Measurements from ENCODE around the gene DPYD. TPM values are rescaled to one million over a fixed set of nuclear protein-coding genes. Genes with fewer than 3 reads are reported as not detected.

The DPYD gene
- total and polyA plus RNA-seq, 10 of the 15 experiments (the other 5 are each of a cell fraction or from before 2014, with no cell fraction given), result 5.7 to 23.8 (median 10.2) TPM

GRCh38 chr1:97174039-97174704 lies 746.7 kb downstream of the DPYD start:
- ChIA-PET POLR2A (no interaction called here), SMC1A (ENCODE audit: uncharacterized antibody, unreplicated experiment) (no interaction called here), RAD21 (ENCODE audit: unreplicated experiment) (no interaction called here), CTCF (interaction anchor here (0.8 kb wide), 1 partner anchor 36 kb away, joined by 3 read pairs; no protein-coding TSS in a partner anchor)
- ATAC-seq, result no peak
- Histone ChIP-seq H3K9ac (ENCODE audit: control insufficient read depth, insufficient read depth, low read length) (no peak overlapping the region), H2AFZ (ENCODE audit: control insufficient read depth, low read depth, low read length) (no peak overlapping the region), H3K36me3 (ENCODE audit: control insufficient read depth in 2 of 2, insufficient read depth in 2 of 2, low read length in 1 of 2) (no peaks in the 10 kb centered on the region), H3K79me2 (ENCODE audit: control insufficient read depth, insufficient read depth, low read length) (no peaks in the 10 kb centered on the region), H3K9me3 (replicated peaks; ENCODE audit: control insufficient read depth, insufficient read depth, low read length) (no peaks in the 10 kb centered on the region), H3K27me3 (replicated peaks in 1 of 2; ENCODE audit: control insufficient read depth in 2 of 2, insufficient read depth in 2 of 2, low read length in 1 of 2) (no peaks in the 10 kb centered on the region), H4K20me1 (ENCODE audit: control insufficient read depth, insufficient read depth) (no peaks in the 10 kb centered on the region), H3K4me2 (ENCODE audit: control insufficient read depth, insufficient read depth) (no peak overlapping the region), H3K4me1 (ENCODE audit: control insufficient read depth, insufficient read depth, low read length) (no peaks in the 10 kb centered on the region), H3K27ac (ENCODE audit: control insufficient read depth, insufficient read depth) (no peak overlapping the region), H3K4me3 (no peak overlapping the region)
- BruUV-seq (replicated peaks), result no TSS peak
- TF ChIP-seq BRCA1 (IDR thresholded peaks at IDR 0.05; ENCODE audit: low read depth, low read length) (no peak), GATAD2B (conservative IDR thresholded peaks at IDR 0.05; ENCODE audit: low read depth) (no peak), GABPA (IDR thresholded peaks at IDR 0.05; ENCODE audit: low read depth) (no peak), USF2 (IDR thresholded peaks at IDR 0.05; ENCODE audit: borderline replicate concordance, low read depth, low read length) (no peak), PKNOX1 (IDR thresholded peaks at IDR 0.05) (no peak)
- in situ Hi-C loops (cut with MboI), result no loop called here
- DNase-seq (ENCODE audit: low read depth, low spot score), result no peak
- WGBS (ENCODE audit: insufficient coverage, insufficient replicate concordance, low lambda C conversion rate, missing lambda C conversion rate), result 25% methylated on average over 4 of the region's 4 CpGs
- no peak for FAIRE-seq
- intact Hi-C loops (cut with micrococcal nuclease; ENCODE audit: unreplicated experiment), result no loop called here

GRCh38 chr1:97170300-97170699 lies 750.5 kb downstream of the DPYD start:
- ChIA-PET SMC1A (ENCODE audit: uncharacterized antibody, unreplicated experiment) (no interaction called here), POLR2A (no interaction called here), RAD21 (ENCODE audit: unreplicated experiment) (no interaction called here), CTCF (no interaction called here)
- Histone ChIP-seq H3K9ac (ENCODE audit: control insufficient read depth, insufficient read depth, low read length) (no peak overlapping the region), H3K9me3 (replicated peaks; ENCODE audit: control insufficient read depth, insufficient read depth, low read length) (no peaks in the 10 kb centered on the region), H3K36me3 (ENCODE audit: control insufficient read depth in 2 of 2, insufficient read depth in 2 of 2, low read length in 1 of 2) (no peaks in the 10 kb centered on the region), H3K27ac (ENCODE audit: control insufficient read depth, insufficient read depth) (no peak overlapping the region), H3K27me3 (replicated peaks in 1 of 2; ENCODE audit: control insufficient read depth in 2 of 2, insufficient read depth in 2 of 2, low read length in 1 of 2) (no peaks in the 10 kb centered on the region), H3K4me1 (ENCODE audit: control insufficient read depth, insufficient read depth, low read length) (no peaks in the 10 kb centered on the region), H2AFZ (ENCODE audit: control insufficient read depth, low read depth, low read length) (no peak overlapping the region), H3K4me2 (ENCODE audit: control insufficient read depth, insufficient read depth) (no peak overlapping the region), H3K79me2 (ENCODE audit: control insufficient read depth, insufficient read depth, low read length) (no peaks in the 10 kb centered on the region), H4K20me1 (ENCODE audit: control insufficient read depth, insufficient read depth) (no peaks in the 10 kb centered on the region), H3K4me3 (no peak overlapping the region)
- in situ Hi-C loops (cut with MboI), result no loop called here
- ATAC-seq (no peak), FAIRE-seq (no peak), DNase-seq (ENCODE audit: low read depth, low spot score) (no peak)
- intact Hi-C loops (cut with micrococcal nuclease; ENCODE audit: unreplicated experiment), result no loop called here
- WGBS (ENCODE audit: insufficient coverage, insufficient replicate concordance, low lambda C conversion rate, missing lambda C conversion rate), result 0% methylated on average over 2 of the region's 2 CpGs
- no TSS peak for BruUV-seq (replicated peaks)
- TF ChIP-seq MTA3 (IDR thresholded peaks at IDR 0.05; ENCODE audit: borderline replicate concordance, low read length), result no peak
- no peak for TF ChIP-seq NFXL1 (IDR thresholded peaks at IDR 0.05; ENCODE audit: borderline replicate concordance)
- no peak for TF ChIP-seq BMI1 (IDR thresholded peaks at IDR 0.05; ENCODE audit: borderline replicate concordance)
- no peak for TF ChIP-seq SUZ12 (IDR thresholded peaks at IDR 0.05; ENCODE audit: unreplicated experiment)
- TF ChIP-seq YBX1 (IDR thresholded peaks at IDR 0.05), result no peak
- TF ChIP-seq IRF5 (IDR thresholded peaks at IDR 0.05; ENCODE audit: borderline replicate concordance), result no peak
- no peak for TF ChIP-seq RCOR1 (conservative IDR thresholded peaks at IDR 0.05; ENCODE audit: low read depth, low read length)
- no peak for TF ChIP-seq KDM1A (IDR thresholded peaks at IDR 0.05; ENCODE audit: borderline replicate concordance)
- TF ChIP-seq RBBP5 (conservative IDR thresholded peaks at IDR 0.05), result no peak

Data from GM12878 (cell line).